G401.6 (cell line): Measurements from ENCODE around the gene SIGLEC12.
"Not testable (repeated sequence)": the region's sequence is repeated elsewhere in the genome, so short reads cannot be mapped to it uniquely, and the experiment has no call there.

Experiments
- FAIRE-seq: peaks from 2 replicates; lab custom pipeline; 2012; peaks lifted over from hg19 to GRCh38; lab: Jason Lieb, UNC

The SIGLEC12 gene

GRCh38 chr19:51521781-51522180 lies 20.2 kb upstream of the SIGLEC12 start:
- FAIRE-seq: no peak

- no peak for FAIRE-seq
Measured at GRCh38 chr19:51521357-51521756, 19.8 kb upstream of the SIGLEC12 start.

- no peak for FAIRE-seq
Measured at GRCh38 chr19:51520728-51521127, 19.1 kb upstream of the SIGLEC12 start.

- peak; percentile 78 for FAIRE-seq
Measured at GRCh38 chr19:51514866-51515481, 13.4 kb upstream of the SIGLEC12 start.

DNA sequence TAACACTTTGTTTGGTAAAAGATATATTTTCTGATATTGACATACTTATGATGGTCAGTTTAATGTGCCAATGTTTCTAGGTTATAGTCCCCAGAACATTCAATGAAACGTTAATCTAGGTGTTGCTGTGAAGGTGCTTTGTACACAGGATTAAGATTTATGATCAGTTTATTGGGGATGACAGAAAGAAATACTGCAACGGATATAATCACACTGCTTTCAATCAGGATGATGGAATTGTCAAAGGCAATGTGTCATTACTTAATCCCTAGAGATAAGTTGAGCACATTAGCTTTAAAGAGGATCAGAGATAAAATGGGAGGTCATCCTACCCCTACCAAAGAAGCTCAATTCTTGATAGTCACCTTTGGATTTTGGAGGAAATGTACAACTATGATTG lies 12.4 kb upstream of the SIGLEC12 start:
- FAIRE-seq: no peak

DNA sequence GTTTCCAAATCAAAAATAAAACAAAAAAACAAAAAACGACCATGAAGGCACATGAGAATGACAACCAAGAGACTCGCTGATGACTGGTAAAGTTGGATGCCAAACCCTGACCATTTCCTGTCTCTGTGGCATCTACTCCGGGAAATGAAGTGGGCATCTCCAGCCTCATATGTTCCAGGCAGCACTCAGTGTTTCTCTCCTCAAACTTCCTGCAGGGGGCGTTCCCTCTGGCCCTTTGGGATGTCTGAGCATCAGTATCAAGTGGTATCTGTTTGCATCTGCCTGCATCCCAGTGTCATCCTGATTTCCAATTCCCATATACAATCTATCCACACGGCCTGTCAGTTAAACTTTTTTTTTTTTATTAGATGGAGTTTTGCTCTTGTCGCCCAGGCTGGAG lies 9.8 kb upstream of the SIGLEC12 start:
- no peak for FAIRE-seq

DNA sequence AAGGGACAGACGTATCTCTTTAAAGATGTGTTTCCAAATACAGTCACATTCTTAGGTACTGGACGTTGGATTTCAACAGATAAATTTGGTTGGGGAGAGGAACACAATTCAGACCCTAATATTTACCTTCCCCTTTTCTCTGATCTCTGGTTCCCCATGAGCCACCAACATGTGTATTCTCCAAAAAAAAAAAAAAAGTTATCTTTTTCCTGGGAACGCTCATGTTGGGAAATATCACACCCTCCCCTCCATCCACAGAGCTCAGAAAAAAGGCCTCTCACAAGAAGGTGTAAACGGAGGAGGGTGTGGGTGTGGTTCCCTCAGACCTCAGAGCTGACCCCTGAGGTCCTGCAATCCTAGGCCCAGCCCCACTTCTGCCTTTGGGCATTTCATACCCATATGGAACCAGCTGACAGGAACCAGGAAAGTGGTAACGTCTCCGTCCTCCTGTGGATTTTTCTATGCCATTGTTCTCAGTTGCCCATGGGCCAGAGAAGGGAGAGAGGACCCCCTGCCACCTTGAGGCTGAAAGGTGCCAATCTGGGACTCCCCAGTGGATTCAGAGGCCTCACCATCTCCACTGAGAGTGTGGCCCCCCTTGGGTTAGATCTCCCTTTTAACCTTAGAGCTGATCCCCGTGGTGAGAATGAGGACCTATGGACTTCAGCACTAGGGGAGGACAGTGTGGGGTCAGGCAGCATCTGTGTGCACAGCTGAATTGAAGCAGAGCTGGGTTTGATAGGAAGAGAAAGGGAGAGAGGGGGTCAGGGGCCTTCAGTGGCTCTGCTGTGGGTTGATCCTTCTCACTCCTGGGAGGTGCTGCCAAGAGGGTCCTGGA lies 8.4 kb upstream of the SIGLEC12 start:
- FAIRE-seq: no peak

DNA sequence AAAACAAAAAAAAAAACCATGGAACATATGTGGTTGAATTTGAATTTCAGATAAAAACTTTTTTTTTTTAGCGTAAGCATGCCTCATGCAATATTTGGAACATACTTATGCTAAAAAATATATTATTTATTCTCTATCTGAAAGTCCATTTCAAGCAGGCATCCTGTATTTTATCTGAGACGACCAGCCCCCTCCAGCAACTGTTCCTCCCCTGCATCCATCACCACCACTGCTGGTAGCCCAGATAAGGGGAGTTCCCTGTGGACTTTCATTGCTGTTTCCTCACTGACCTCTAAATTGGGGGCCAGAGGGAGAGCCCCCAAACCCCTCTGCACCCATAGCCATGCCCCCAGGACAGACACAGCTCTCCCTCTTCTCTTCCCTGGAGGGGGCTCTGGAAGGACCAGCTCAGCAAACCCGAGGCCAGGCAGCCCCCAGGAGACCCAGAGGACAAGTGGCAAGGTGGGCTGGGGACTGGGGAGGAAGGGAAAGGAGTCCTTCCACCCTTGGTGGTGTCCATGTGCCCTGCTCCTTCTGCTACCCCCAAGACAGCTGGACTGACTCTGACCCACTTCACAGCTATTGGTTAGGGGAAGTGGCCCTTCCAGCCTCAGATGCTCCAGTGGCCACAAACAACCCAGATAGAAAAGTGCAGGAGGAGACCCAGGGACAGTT lies 6.6 kb upstream of the SIGLEC12 start:
- FAIRE-seq: no peak

- FAIRE-seq: no peak
Measured at GRCh38 chr19:51507640-51508058, 6.0 kb upstream of the SIGLEC12 start.

DNA sequence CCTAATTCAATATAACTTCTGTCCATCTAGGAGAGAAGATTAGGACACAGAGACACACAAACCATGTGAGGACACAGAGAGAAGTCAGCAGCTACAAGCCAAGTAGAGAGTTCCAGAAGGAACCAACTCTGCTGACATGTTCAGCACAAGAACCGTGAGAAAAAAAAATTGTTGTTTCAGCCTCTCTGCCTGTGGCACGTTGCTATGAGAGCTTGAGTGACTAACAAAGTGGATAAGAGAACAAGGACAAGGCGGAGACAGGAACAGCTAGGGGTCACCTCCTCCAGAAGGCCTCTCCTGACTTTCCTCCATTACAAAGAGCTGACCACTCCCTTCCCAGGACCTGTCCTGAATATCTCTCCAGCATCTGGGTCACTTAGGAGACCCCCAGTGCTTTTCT lies 5.6 kb upstream of the SIGLEC12 start:
- FAIRE-seq: no peak

GRCh38 chr19:51505904-51506303 lies 4.3 kb upstream of the SIGLEC12 start:
- no peak for FAIRE-seq

DNA sequence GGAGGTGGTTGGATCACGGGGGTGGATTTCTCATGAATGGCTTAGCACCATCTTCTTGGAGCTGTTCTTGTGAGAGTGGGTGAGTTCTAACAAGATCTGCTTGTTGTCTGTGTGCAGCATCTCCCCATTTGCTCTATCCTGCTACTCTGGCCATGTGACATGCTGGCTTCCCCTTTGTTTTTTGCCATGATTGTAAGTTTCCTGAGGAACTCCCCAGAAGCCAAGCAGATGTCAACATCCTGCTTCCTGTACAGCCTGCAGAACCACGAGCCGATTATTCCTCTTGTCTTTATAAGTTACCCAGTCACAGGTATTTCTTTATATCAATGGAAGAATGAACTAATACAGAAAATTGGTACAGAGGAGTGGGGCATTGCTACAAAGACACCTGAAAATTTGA lies 2.3 kb upstream of the SIGLEC12 start:
- no peak for FAIRE-seq

DNA sequence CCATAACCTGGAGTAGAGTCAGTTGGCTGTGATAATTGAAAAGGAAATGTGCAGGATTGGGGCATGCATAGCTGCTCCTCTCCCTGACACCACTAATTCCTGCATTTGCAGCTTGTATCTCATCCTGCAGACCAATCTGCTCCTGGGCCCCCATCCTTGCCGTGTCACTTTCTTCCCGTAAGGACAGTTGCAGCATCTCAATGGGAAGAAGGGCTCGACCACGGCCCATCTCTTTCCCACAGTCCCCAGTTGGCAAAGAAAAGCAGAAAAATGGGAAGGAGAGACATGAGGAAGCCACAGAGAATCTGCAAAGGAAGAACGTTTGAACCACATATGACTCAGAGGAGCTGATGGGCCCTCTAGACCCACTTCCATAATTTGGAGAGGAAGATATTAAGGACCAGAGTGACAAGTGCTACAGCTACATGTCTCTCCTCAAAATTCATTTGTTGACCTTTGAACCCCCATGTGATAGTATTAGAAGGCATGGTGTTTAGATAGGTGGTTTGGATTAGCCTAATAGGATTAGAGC lies 1.8 kb upstream of the SIGLEC12 start:
- FAIRE-seq: no peak

GRCh38 chr19:51500931-51501330 lies 669 bp downstream of the SIGLEC12 start:
- not testable (repeated sequence) for FAIRE-seq

GRCh38 chr19:51497666-51498065 lies 3.9 kb downstream of the SIGLEC12 start:
- no peak for FAIRE-seq

DNA sequence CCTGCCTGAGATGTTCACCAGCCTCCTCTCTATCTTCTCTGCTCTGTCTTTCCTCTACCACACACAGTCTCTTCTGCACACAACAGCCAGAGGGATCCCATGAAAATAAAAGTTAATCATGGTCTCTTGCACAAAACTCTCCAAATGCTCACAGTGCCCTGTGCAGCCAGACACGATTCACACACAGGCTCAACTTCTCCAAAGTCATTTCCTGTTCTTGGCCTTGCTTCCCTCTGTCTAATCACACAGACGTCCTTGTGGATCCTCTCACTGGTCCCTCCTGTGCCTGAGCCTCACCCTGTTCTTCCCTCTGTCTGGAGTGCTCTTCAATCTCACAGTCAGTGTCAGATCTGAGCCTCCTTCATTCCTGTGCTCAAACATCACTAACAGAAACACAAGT lies 7.8 kb downstream of the SIGLEC12 start:
- FAIRE-seq: no peak

GRCh38 chr19:51491586-51491985 lies 10.0 kb downstream of the SIGLEC12 start:
- no peak for FAIRE-seq

- FAIRE-seq: no peak
Measured at GRCh38 chr19:51490676-51491075, 10.9 kb downstream of the SIGLEC12 start.

- FAIRE-seq: no peak
Measured at GRCh38 chr19:51489113-51489512, 12.5 kb downstream of the SIGLEC12 start.

GRCh38 chr19:51488491-51488890 lies 13.1 kb downstream of the SIGLEC12 start:
- no peak for FAIRE-seq

- no peak for FAIRE-seq
Measured at GRCh38 chr19:51485960-51486660, 15.5 kb downstream of the SIGLEC12 start.

DNA sequence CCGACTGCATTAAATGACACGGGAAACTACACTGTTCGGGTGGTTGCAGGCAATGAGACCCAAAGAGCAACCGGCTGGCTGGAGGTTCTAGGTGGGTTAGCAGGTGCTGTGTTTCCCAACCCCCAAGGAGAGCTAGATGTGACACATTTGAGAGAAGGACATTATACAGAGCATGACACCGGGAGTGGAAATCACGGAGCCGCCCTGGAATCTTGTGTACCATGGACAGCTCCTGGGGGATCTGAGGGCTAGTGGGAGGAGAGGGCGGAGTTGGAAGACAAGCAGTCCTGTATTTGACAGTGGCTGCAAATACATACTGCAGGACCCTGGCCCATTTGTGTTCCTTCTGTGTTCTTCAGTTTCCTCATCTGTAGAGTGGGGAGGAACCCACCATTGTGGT lies 21.0 kb downstream of the SIGLEC12 start:
- FAIRE-seq: no peak
